ENCODE data around the gene SLC29A2. TPM values are rescaled to one million over a fixed set of nuclear protein-coding genes. Genes with fewer than 3 reads are reported as not detected.

SLC29A2 gene
- total and polyA plus RNA-seq, 9 donors: 0.48 to 3.1 (median 0.78) TPM

GRCh38 chr11:66317723-66318599 is 53.6 kb downstream of the SLC29A2 start:
- TF ChIP-seq CTCF (IDR thresholded peaks at IDR 0.05) (no peak), POLR2A (IDR thresholded peaks at IDR 0.05) (no peak), EP300 (IDR thresholded peaks at IDR 0.05) (no peak)
- Histone ChIP-seq H3K4me1 (ENCODE audit: insufficient read depth) (peaks cover 33% of the 10 kb centered on the region), H3K4me3 (no peak overlapping the region)

GRCh38 chr11:66317322-66317722 is 54.2 kb downstream of the SLC29A2 start:
- Histone ChIP-seq H3K27ac (peak overlapping the region; percentile 42 to 76), H3K4me1 (ENCODE audit: insufficient read depth) (peaks cover 33% of the 10 kb centered on the region), H3K9me3 (no peaks in the 10 kb centered on the region), H3K36me3 (no peaks in the 10 kb centered on the region), H3K4me3 (peak overlapping the region; percentile 43), H3K27me3 (no peaks in the 10 kb centered on the region)
- no peak for TF ChIP-seq CTCF (IDR thresholded peaks at IDR 0.05)
- no peak for TF ChIP-seq EP300 (IDR thresholded peaks at IDR 0.05)
- no peak for TF ChIP-seq POLR2A (IDR thresholded peaks at IDR 0.05)
- DNase-seq: peak; percentile 57 to 79 (median 68)
- 2 to 5% (median 4%) methylated on average over 11 to 14 of the region's 14 CpGs for WGBS, 3 donors
- intact Hi-C loops (cut with DNase I): no loop called here

More at GRCh38 chr11:66317723-66318599, 53.6 kb downstream of the SLC29A2 start:
- H3K27ac ChIP-seq: peak overlapping the region; percentile 42 to 76
- DNase-seq: peak; percentile 52 to 75 (median 65)
- intact Hi-C loops (cut with DNase I): no loop called here
- H3K36me3 ChIP-seq: no peaks in the 10 kb centered on the region
- H3K27me3 ChIP-seq: no peaks in the 10 kb centered on the region
- H3K9me3 ChIP-seq: no peaks in the 10 kb centered on the region
- 18 to 23% (median 19%) methylated on average over 15 to 16 of the region's 16 CpGs for WGBS, 3 donors

- H3K27me3 ChIP-seq: no peaks in the 10 kb centered on the region
- WGBS, 3 donors: 2 to 5% methylated on average over 24 to 29 of the region's 29 CpGs; no CpG with 5 or more reads in 1 of the 3 donors
- peaks cover 33% of the 10 kb centered on the region for H3K4me1 ChIP-seq (ENCODE audit: insufficient read depth)
- peak; percentile 73 to 90 (median 82) for DNase-seq
- peak within 1 kb of the TSS; percentile 43 for H3K4me3 ChIP-seq
- H3K27ac ChIP-seq: peak within 1 kb of the TSS; percentile 42 to 76
- H3K9me3 ChIP-seq: no peaks in the 10 kb centered on the region
- TF ChIP-seq POLR2A (IDR thresholded peaks at IDR 0.05) (no peak), CTCF (IDR thresholded peaks at IDR 0.05) (no peak), EP300 (IDR thresholded peaks at IDR 0.05) (no peak)
- H3K36me3 ChIP-seq: no peaks in the 10 kb centered on the region
- intact Hi-C loops (cut with DNase I): no loop called here
Observed at GRCh38 chr11:66316849-66317251, 54.7 kb downstream of the SLC29A2 start, which contains the start of gene CD248. Gene CD248 (minus strand): TSS chr11:66317044. CDS start chr11:66317027, 17 bp downstream.

- H3K9me3 ChIP-seq: no peaks in the 10 kb centered on the region
- H3K27me3 ChIP-seq: no peaks in the 10 kb centered on the region
- peak in 3 of 5 donors; percentile 28 to 53 (median 51) for DNase-seq
- WGBS, 3 donors: 23 to 39% (median 26%) methylated on average over 43 to 52 of the region's 52 CpGs
- intact Hi-C loops (cut with DNase I): no loop called here
- TF ChIP-seq POLR2A (IDR thresholded peaks at IDR 0.05) (no peak), CTCF (IDR thresholded peaks at IDR 0.05) (no peak), EP300 (IDR thresholded peaks at IDR 0.05) (no peak)
- H3K4me1 ChIP-seq (ENCODE audit: insufficient read depth): peaks cover 33% of the 10 kb centered on the region
- H3K36me3 ChIP-seq: no peaks in the 10 kb centered on the region
- peak overlapping the region in 1 of 2 donors; percentile 76 for H3K27ac ChIP-seq
- H3K4me3 ChIP-seq: peak overlapping the region; percentile 43
Observed at GRCh38 chr11:66315921-66316811, 55.4 kb downstream of the SLC29A2 start.
